Spleen (tissue), 11 donors: ENCODE results near the gene TIGD4. TPM values are rescaled to one million over a fixed set of nuclear protein-coding genes. Genes with fewer than 3 reads are reported as not detected.

Experiments used
- DNase-seq: peaks from one replicate; pipeline ENCODE4 v3.0.0-alpha.2; 2020
- H3K27ac ChIP-seq, 8 donors: fragments of 200-600 bp; sonication (generic) in 7 of 8; 1 replicate in 4 of 8; 2 replicates in 4 of 8; pipeline versions ENCODE4 v1.5.0 to v1.8.0; 2016 to 2021; ENCODE audit warnings: inconsistent platforms in 4 of 8, mild to moderate bottlenecking in 4 of 8, moderate library complexity in 1 of 8
- H3K27me3 ChIP-seq, 7 donors: fragments of 200-600 bp; sonication (generic) in 6 of 7; replicated peaks in 1 of 7; 1 replicate in 4 of 7; 2 replicates in 3 of 7; pipeline versions ENCODE4 v1.5.0 to v1.8.0; 2016 to 2021; ENCODE audit warnings: inconsistent platforms in 3 of 7, mild to moderate bottlenecking in 1 of 7
- H3K36me3 ChIP-seq, 6 donors: fragments of 200-600 bp; sonication (generic) in 5 of 6; 1 replicate in 4 of 6; 2 replicates in 2 of 6; pipeline versions ENCODE4 v1.5.0 to v1.8.0; 2016 to 2021; ENCODE audit warnings: inconsistent platforms in 2 of 6
- H3K4me1 ChIP-seq, 6 donors: fragments of 200-600 bp; sonication (generic) in 5 of 6; 1 replicate in 3 of 6; 2 replicates in 3 of 6; pipeline versions ENCODE4 v1.5.0 to v1.8.0; 2016 to 2021; ENCODE audit warnings: inconsistent platforms in 3 of 6
- H3K4me3 ChIP-seq, 8 donors: fragments of 200-600 bp; sonication (generic) in 7 of 8; 1 replicate in 4 of 8; 2 replicates in 4 of 8; pipeline versions ENCODE4 v1.5.0 to v1.8.0; 2016 to 2021; ENCODE audit warnings: inconsistent platforms in 4 of 8, mild to moderate bottlenecking in 4 of 8, moderate library complexity in 2 of 8
- H3K9me3 ChIP-seq, 8 donors: fragments of 200-600 bp; sonication (generic) in 7 of 8; 1 replicate in 4 of 8; 2 replicates in 4 of 8; pipeline versions ENCODE4 v1.5.0 to v1.8.0; 2016 to 2021; ENCODE audit warnings: inconsistent platforms in 4 of 8
- POLR2A ChIP-seq, 3 donors: fragments of 450-650 bp; IDR thresholded peaks; one replicate each; pipeline ENCODE4 v1.5.1; 2017; ENCODE audit warnings: antibody characterized with exemption in 3 of 3, mild to moderate bottlenecking in 1 of 3
- POLR2AphosphoS5 ChIP-seq, 3 donors: sonication (generic); formaldehyde crosslinking; IDR thresholded peaks; one replicate each; pipeline ENCODE4 v1.5.1; 2017; ENCODE audit warnings: antibody characterized with exemption in 3 of 3
- WGBS, 5 donors: extraction: QIAGEN DNeasy Blood & Tissue Kit in 3 of 5; methylation state at CpG; one replicate each; pipeline versions ENCODE4 v1.1.5 to v1.1.7; 2013 to 2018; 5-methylcytosine and 5-hydroxymethylcytosine counted together
- intact Hi-C: fragments of 100-400 bp; cut with DNase I; formaldehyde crosslinking; loops from one replicate; pipeline ENCODE4 v1.15.0; 2023; ENCODE audit warnings: low total_unique reads
- polyA plus RNA-seq, 3 donors: library from polyadenylated mRNA; stranded (reverse); fragments of 200-250 nt; gene quantifications; one replicate each; pipeline ENCODE4 v1.2.1, GENCODE V29; 2013
- total RNA-seq, 7 donors: library from RNA; depleted of rRNA in 3 of 7; stranded (reverse); fragments of >200 nt in 3 of 7; fragmentation: NEBNext Ultra II Directional in 4 of 7; extraction: Animal tissue kit (Norgen Biotek cat#: 25700) in 4 of 7; gene quantifications; one replicate each; pipeline versions ENCODE4 v1.1.0 to v1.2.1, GENCODE V29; 2016 to 2021
- TF ChIP-seq, protein P1 (sequence below), 11 experiments: fragments of 200-600 bp in 7 of 11; fragments of 450-650 bp in 4 of 11; sonication (generic) in 4 of 11; IDR thresholded peaks in 8 of 11; conservative IDR thresholded peaks in 3 of 11; 1 replicate in 7 of 11; 2 replicates in 4 of 11; pipeline versions ENCODE4 v1.4.0 to v1.8.0; 2016 to 2021; ENCODE audit warnings: antibody characterized with exemption in 11 of 11, inconsistent platforms in 4 of 11, mild to moderate bottlenecking in 1 of 11
- donor health status: healthy with polysubstance abuse.
- donor health status: DM: no; HTN: no; CAD: no; lungs with moderate emphysema.
- donor health status: DM: no; HTN: no; CAD: no.
- donor health status: Bipolar disorder and iron deficiency.
- donor health status: healthy.
- donor health status: DM: no; HTN: no; CAD: no.
- donor health status: DM: yes; HTN: yes; CAD: no.

TIGD4 gene
- total and polyA plus RNA-seq, 10 donors, result 0.09 to 0.68 (median 0.31) TPM; not detected in 2

GRCh38 chr4:152747444-152747843 lies 32.1 kb downstream of the TIGD4 start:
- TF ChIP-seq POLR2A (IDR thresholded peaks at IDR 0.05), result no peak
- TF ChIP-seq, protein P1, sequence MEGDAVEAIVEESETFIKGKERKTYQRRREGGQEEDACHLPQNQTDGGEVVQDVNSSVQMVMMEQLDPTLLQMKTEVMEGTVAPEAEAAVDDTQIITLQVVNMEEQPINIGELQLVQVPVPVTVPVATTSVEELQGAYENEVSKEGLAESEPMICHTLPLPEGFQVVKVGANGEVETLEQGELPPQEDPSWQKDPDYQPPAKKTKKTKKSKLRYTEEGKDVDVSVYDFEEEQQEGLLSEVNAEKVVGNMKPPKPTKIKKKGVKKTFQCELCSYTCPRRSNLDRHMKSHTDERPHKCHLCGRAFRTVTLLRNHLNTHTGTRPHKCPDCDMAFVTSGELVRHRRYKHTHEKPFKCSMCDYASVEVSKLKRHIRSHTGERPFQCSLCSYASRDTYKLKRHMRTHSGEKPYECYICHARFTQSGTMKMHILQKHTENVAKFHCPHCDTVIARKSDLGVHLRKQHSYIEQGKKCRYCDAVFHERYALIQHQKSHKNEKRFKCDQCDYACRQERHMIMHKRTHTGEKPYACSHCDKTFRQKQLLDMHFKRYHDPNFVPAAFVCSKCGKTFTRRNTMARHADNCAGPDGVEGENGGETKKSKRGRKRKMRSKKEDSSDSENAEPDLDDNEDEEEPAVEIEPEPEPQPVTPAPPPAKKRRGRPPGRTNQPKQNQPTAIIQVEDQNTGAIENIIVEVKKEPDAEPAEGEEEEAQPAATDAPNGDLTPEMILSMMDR (IDR thresholded peaks at IDR 0.05 in 8 of 11, conservative IDR thresholded peaks at IDR 0.05 in 3 of 11), result no peak
- no peak for TF ChIP-seq POLR2AphosphoS5 (IDR thresholded peaks at IDR 0.05)
- peaks cover 0 to 17% (median 10%) of the 10 kb centered on the region in 8 donors for H3K9me3 ChIP-seq
- DNase-seq, result no peak
- no peaks in the 10 kb centered on the region for H3K36me3 ChIP-seq
- intact Hi-C loops, result no loop called here
- WGBS, 5 donors, result 68 to 84% (median 76%) methylated on average over 2 of the region's 2 CpGs
- no peaks in the 10 kb centered on the region for H3K4me1 ChIP-seq
- H3K4me3 ChIP-seq, result no peak overlapping the region
- no peaks in the 10 kb centered on the region for H3K27me3 ChIP-seq
- no peak overlapping the region for H3K27ac ChIP-seq

- WGBS, 5 donors, result 43 to 66% (median 60%) methylated on average over 3 of the region's 3 CpGs
- H3K36me3 ChIP-seq, result no peaks in the 10 kb centered on the region
- intact Hi-C loops, result loop anchor here (10.0 kb wide), 2 partner anchors 94 to 244 kb away; no protein-coding TSS in a partner anchor
- H3K4me3 ChIP-seq, result no peak overlapping the region
- TF ChIP-seq POLR2A (IDR thresholded peaks at IDR 0.05), result no peak
- TF ChIP-seq POLR2AphosphoS5 (IDR thresholded peaks at IDR 0.05), result no peak
- TF ChIP-seq, protein P1 (IDR thresholded peaks at IDR 0.05 in 8 of 11, conservative IDR thresholded peaks at IDR 0.05 in 3 of 11), result no peak
- no peak overlapping the region for H3K27ac ChIP-seq
- H3K9me3 ChIP-seq, result no peaks in the 10 kb centered on the region
- no peak for DNase-seq
- no peaks in the 10 kb centered on the region for H3K27me3 ChIP-seq
- H3K4me1 ChIP-seq, result peaks cover 0 to 19% (median 5%) of the 10 kb centered on the region in 6 donors
Measured at GRCh38 chr4:152738827-152739226, 40.7 kb downstream of the TIGD4 start.

DNA sequence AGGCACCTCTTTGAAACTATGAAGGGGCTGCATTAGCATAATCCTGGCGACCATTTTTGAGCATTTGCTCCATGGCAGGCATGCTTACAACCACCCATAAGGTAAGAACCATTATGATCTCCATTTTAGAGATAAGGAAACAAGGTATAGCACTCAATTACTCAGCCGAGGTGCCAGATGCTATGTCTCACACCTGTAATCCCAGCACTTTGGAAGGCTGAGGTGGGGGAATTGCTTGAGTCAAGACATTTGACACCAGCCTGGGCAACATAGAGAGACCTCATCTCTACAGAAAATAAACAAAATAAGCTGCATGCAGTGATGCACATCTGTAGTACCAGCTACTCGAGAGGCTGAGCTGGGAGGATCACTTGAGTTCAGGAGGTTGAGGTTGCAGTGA lies 43.6 kb downstream of the TIGD4 start:
- 67 to 80% (median 74%) methylated on average over 3 of the region's 3 CpGs for WGBS, 5 donors

DNA sequence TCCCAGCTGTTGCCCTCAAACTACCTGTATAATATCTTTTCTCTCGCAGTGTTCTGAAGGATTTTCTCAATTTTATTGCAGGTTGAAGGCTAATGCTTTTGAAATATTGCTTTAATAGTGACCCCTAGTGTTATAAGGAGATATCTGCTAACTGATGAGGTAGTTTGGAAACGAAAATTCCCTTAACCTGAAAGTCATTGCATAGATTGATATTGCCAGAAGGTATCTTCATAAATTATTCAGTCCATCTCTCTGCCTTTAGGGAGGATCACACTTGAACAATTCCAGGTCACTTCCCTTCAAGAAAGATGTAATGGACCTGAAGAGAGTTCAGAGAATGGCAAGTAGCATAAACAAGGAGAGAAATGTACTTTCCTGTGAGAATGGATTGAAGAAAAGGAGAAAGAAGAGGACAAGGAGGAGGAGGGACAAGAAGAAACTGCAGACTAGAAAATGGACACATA lies 44.1 kb downstream of the TIGD4 start:
- intact Hi-C loops, result loop anchor here (10.0 kb wide), 2 partner anchors 91 to 241 kb away; no protein-coding TSS in a partner anchor
- Histone ChIP-seq H3K4me3 (no peak overlapping the region), H3K27ac (no peak overlapping the region), H3K27me3 (no peaks in the 10 kb centered on the region), H3K9me3 (no peaks in the 10 kb centered on the region), H3K36me3 (no peaks in the 10 kb centered on the region), H3K4me1 (peaks cover 0 to 20% (median 5%) of the 10 kb centered on the region in 6 donors)
- whole genome bisulfite sequencing, 5 donors, result 11 to 25% (median 16%) methylated on average over 2 of the region's 2 CpGs
- DNase-seq, result no peak
- TF ChIP-seq, protein P1 (IDR thresholded peaks at IDR 0.05 in 8 of 11, conservative IDR thresholded peaks at IDR 0.05 in 3 of 11), result peak; percentile 35 to 74 (median 64)
- no peak for TF ChIP-seq POLR2A (IDR thresholded peaks at IDR 0.05)

More for the DNA sequence above, 43.6 kb downstream of the TIGD4 start:
- Histone ChIP-seq H3K27ac (no peak overlapping the region), H3K4me3 (no peak overlapping the region), H3K36me3 (no peaks in the 10 kb centered on the region), H3K9me3 (no peaks in the 10 kb centered on the region), H3K27me3 (no peaks in the 10 kb centered on the region), H3K4me1 (peaks cover 0 to 20% (median 5%) of the 10 kb centered on the region in 6 donors)
- intact Hi-C loops, result loop anchor here (10.0 kb wide), 2 partner anchors 91 to 241 kb away; no protein-coding TSS in a partner anchor
- TF ChIP-seq, protein P1 (IDR thresholded peaks at IDR 0.05 in 8 of 11, conservative IDR thresholded peaks at IDR 0.05 in 3 of 11), result no peak
- no peak for TF ChIP-seq POLR2A (IDR thresholded peaks at IDR 0.05)
- TF ChIP-seq POLR2AphosphoS5 (IDR thresholded peaks at IDR 0.05), result no peak
- DNase-seq, result no peak
